ENCODE measurements around the gene MRNIP. TPM values are rescaled to one million over a fixed set of nuclear protein-coding genes. Genes with fewer than 3 reads are reported as not detected.

MRNIP gene
- total and polyA plus RNA-seq, 5 donors, result 12.3 to 20.5 (median 18.2) TPM

GRCh38 chr5:179869641-179870402 lies 11.2 kb upstream of the MRNIP start:
- H3K4me1 ChIP-seq (ENCODE audit: control insufficient read depth, insufficient read depth, low read length), result no peaks in the 10 kb centered on the region
- no peaks in the 10 kb centered on the region for H3K9me3 ChIP-seq (ENCODE audit: control insufficient read depth, low read length)
- no peak overlapping the region for H3K4me3 ChIP-seq (ENCODE audit: low read length)
- H3K27ac ChIP-seq (ENCODE audit: low read length), result no peak overlapping the region
- DNase-seq (no peak), ATAC-seq (no peak)
- WGBS, result 78% methylated on average over 16 of the region's 16 CpGs
- H3K27me3 ChIP-seq (ENCODE audit: control insufficient read depth, insufficient read depth), result no peaks in the 10 kb centered on the region
- intact Hi-C loops (cut with DNase I), result loop anchor here in 1 of 4 donors (10.0 kb wide), 1 partner anchor 105 kb away; no protein-coding TSS in a partner anchor

DNA sequence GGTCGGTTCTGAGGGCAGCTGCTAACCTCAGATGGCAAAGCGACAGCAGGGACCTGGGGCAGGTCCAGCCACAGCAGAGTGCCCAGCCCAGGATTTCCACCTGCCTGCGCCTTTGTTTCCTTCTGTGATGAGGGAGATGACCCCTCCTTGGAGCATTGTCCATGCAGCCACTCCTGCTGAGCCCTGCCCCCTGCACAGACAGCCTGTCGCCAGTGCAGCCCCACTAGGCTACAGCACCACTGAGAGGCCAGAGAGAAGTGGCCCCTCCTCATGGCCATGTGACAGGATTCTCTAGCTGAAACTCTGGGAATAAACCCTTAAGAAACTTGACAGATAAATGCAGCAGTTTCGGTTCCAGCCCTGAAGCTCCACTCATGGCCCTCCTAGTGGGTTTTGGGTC lies 10.5 kb upstream of the MRNIP start:
- H3K4me1 ChIP-seq (ENCODE audit: control insufficient read depth, insufficient read depth, low read length), result no peaks in the 10 kb centered on the region
- intact Hi-C loops (cut with DNase I), result loop anchor here in 1 of 4 donors (10.0 kb wide), 1 partner anchor 104 kb away; no protein-coding TSS in a partner anchor
- 74% methylated on average over 5 of the region's 5 CpGs for WGBS
- no peak for DNase-seq
- no peak overlapping the region for H3K4me3 ChIP-seq (ENCODE audit: low read length)
- H3K9me3 ChIP-seq (ENCODE audit: control insufficient read depth, low read length), result no peaks in the 10 kb centered on the region
- H3K27me3 ChIP-seq (ENCODE audit: control insufficient read depth, insufficient read depth), result no peaks in the 10 kb centered on the region
- peak in 1 of 2 donors; percentile 6 for ATAC-seq
- H3K27ac ChIP-seq (ENCODE audit: low read length), result no peak overlapping the region

- whole genome bisulfite sequencing, result 96% methylated on average over 14 of the region's 14 CpGs
- Histone ChIP-seq H3K4me1 (ENCODE audit: control insufficient read depth, insufficient read depth, low read length) (no peaks in the 10 kb centered on the region), H3K4me3 (ENCODE audit: low read length) (no peak overlapping the region), H3K27me3 (ENCODE audit: control insufficient read depth, insufficient read depth) (no peaks in the 10 kb centered on the region), H3K27ac (ENCODE audit: low read length) (no peak overlapping the region), H3K9me3 (ENCODE audit: control insufficient read depth, low read length) (no peaks in the 10 kb centered on the region)
- intact Hi-C loops (cut with DNase I), result loop anchor here in 1 of 4 donors (10.0 kb wide), 1 partner anchor 104 kb away; no protein-coding TSS in a partner anchor
- no peak for ATAC-seq
- DNase-seq, result no peak
These were observed 9.9 kb upstream of the MRNIP start for GRCh38 chr5:179868541-179868940.

- no peaks in the 10 kb centered on the region for H3K4me1 ChIP-seq (ENCODE audit: control insufficient read depth, insufficient read depth, low read length)
- ATAC-seq (no peak), DNase-seq (no peak)
- no peaks in the 10 kb centered on the region for H3K27me3 ChIP-seq (ENCODE audit: control insufficient read depth, insufficient read depth)
- no peak overlapping the region for H3K4me3 ChIP-seq (ENCODE audit: low read length)
- no peaks in the 10 kb centered on the region for H3K9me3 ChIP-seq (ENCODE audit: control insufficient read depth, low read length)
- intact Hi-C loops (cut with DNase I), result loop anchor here in 1 of 4 donors (10.0 kb wide), 1 partner anchor 103 kb away; no protein-coding TSS in a partner anchor
- 84% methylated on average over 11 of the region's 11 CpGs for WGBS
- no peak overlapping the region for H3K27ac ChIP-seq (ENCODE audit: low read length)
These were observed 8.9 kb upstream of the MRNIP start for GRCh38 chr5:179867476-179867875.

DNA sequence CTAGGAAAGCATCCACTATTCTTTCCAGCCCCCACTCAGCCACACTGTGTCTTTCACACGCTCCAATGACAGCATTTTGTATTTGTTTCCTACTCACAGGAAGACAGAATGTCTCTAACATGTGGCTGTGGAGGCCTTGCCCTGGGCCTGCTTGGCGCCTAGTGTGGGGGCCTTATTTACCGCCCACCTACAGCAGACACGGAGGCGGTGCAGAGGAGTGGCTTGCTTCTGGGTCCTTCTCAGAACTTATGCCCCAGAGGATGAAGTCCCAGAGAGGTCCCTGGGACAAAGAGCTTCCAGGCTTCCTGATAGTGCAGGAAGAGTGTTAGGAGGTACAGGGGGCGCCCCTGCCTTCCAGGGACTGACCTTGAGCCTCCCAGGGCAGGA lies 8.5 kb upstream of the MRNIP start:
- DNase-seq, result no peak
- 81% methylated on average over 6 of the region's 6 CpGs for WGBS
- H3K4me1 ChIP-seq (ENCODE audit: control insufficient read depth, insufficient read depth, low read length), result no peaks in the 10 kb centered on the region
- H3K27ac ChIP-seq (ENCODE audit: low read length), result no peak overlapping the region
- no peak overlapping the region for H3K4me3 ChIP-seq (ENCODE audit: low read length)
- no peaks in the 10 kb centered on the region for H3K9me3 ChIP-seq (ENCODE audit: control insufficient read depth, low read length)
- no peak for ATAC-seq
- no peaks in the 10 kb centered on the region for H3K27me3 ChIP-seq (ENCODE audit: control insufficient read depth, insufficient read depth)
- intact Hi-C loops (cut with DNase I), result loop anchor here in 1 of 4 donors (10.0 kb wide), 1 partner anchor 102 kb away; no protein-coding TSS in a partner anchor

DNA sequence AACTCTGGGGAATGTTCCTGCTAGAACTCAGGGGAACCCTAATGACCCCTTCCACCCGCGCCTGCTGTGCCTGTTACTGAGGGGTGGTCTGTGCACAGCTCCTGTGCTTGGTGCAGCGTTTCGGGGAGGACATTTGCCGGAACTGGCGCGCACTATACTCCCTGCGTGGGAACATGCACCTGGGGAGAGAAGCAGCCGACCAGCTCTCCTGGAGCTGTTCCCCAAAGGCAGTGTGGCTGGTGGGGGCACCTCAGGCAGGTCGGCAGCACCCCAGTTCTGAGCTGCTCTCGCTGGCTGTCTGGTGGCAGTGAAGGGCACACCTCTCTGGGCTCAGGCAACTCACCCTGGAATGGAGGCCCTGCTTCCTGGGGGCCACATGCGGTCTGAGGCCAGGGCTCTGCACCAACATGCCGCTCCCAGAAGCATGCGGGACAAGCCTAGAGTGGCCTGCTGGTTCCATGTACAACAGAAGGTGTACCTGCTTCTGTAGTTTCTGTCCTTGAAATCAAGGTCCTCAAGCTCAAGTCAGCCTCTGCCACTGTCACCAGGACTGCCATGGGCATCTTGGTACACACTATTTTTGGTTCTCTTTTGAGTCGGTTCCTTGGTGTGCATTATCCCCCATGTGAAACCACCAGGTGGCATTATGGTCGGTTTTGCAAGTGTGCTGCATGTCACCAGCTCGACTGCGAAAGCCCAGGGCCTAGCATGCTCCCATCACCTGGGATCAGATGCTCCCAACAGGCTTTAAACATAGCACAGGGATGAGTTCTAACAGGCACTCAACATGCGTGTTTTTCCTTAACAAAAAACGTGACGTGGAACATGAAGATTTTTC lies 7.8 kb upstream of the MRNIP start:
- H3K27me3 ChIP-seq (ENCODE audit: control insufficient read depth, insufficient read depth), result no peaks in the 10 kb centered on the region
- no peak overlapping the region for H3K4me3 ChIP-seq (ENCODE audit: low read length)
- 83% methylated on average over 21 of the region's 21 CpGs for WGBS
- no peaks in the 10 kb centered on the region for H3K4me1 ChIP-seq (ENCODE audit: control insufficient read depth, insufficient read depth, low read length)
- intact Hi-C loops (cut with DNase I), result loop anchor here in 1 of 4 donors (10.0 kb wide), 1 partner anchor 102 kb away; no protein-coding TSS in a partner anchor
- no peak for ATAC-seq
- H3K9me3 ChIP-seq (ENCODE audit: control insufficient read depth, low read length), result no peaks in the 10 kb centered on the region
- H3K27ac ChIP-seq (ENCODE audit: low read length), result no peak overlapping the region
- no peak for DNase-seq

- ATAC-seq, result no peak
- intact Hi-C loops (cut with DNase I), result loop anchor here in 1 of 4 donors (10.0 kb wide), 1 partner anchor 101 kb away; no protein-coding TSS in a partner anchor
- Histone ChIP-seq H3K9me3 (ENCODE audit: control insufficient read depth, low read length) (no peaks in the 10 kb centered on the region), H3K4me3 (ENCODE audit: low read length) (no peak overlapping the region), H3K4me1 (ENCODE audit: control insufficient read depth, insufficient read depth, low read length) (no peaks in the 10 kb centered on the region), H3K27me3 (ENCODE audit: control insufficient read depth, insufficient read depth) (no peaks in the 10 kb centered on the region), H3K27ac (ENCODE audit: low read length) (no peak overlapping the region)
- DNase-seq, result no peak
- WGBS, result 86% methylated on average over 15 of the region's 15 CpGs
These were observed 7.0 kb upstream of the MRNIP start for GRCh38 chr5:179865491-179866240.

DNA sequence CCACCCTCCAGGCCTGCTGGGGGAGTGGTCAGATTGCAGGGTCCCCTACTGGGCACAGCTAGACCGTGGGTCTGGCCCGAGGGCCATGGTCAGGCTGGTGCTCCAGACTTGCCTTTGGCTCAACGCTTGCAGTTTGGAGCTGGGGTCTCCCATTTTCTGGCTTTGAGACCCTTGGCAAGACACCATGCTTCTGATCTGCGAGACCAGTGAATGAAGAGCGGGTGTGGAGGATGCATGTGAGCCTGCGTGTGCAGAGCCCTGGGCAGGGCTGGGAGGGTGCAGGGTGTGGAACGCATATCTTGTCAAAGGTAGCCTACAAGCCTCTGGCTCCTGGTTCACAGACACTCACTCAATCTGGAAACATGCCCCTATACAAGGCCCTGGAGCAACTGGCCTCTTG lies 6.1 kb upstream of the MRNIP start:
- H3K27me3 ChIP-seq (ENCODE audit: control insufficient read depth, insufficient read depth), result no peaks in the 10 kb centered on the region
- DNase-seq (no peak), ATAC-seq (no peak)
- intact Hi-C loops (cut with DNase I), result loop anchor here in 1 of 4 donors (10.0 kb wide), 1 partner anchor 100 kb away; no protein-coding TSS in a partner anchor
- H3K27ac ChIP-seq (ENCODE audit: low read length), result no peak overlapping the region
- 97% methylated on average over 7 of the region's 7 CpGs for WGBS
- no peak overlapping the region for H3K4me3 ChIP-seq (ENCODE audit: low read length)
- no peaks in the 10 kb centered on the region for H3K9me3 ChIP-seq (ENCODE audit: control insufficient read depth, low read length)
- H3K4me1 ChIP-seq (ENCODE audit: control insufficient read depth, insufficient read depth, low read length), result no peaks in the 10 kb centered on the region

GRCh38 chr5:179863449-179864085 lies 5.0 kb upstream of the MRNIP start:
- DNase-seq (no peak), ATAC-seq (no peak)
- Histone ChIP-seq H3K27me3 (ENCODE audit: control insufficient read depth, insufficient read depth) (no peaks in the 10 kb centered on the region), H3K4me3 (ENCODE audit: low read length) (no peak overlapping the region), H3K4me1 (ENCODE audit: control insufficient read depth, insufficient read depth, low read length) (no peaks in the 10 kb centered on the region), H3K9me3 (ENCODE audit: control insufficient read depth, low read length) (no peaks in the 10 kb centered on the region), H3K27ac (ENCODE audit: low read length) (no peak overlapping the region)
- intact Hi-C loops (cut with DNase I), result loop anchor here in 1 of 4 donors (10.0 kb wide), 1 partner anchor 99 kb away; no protein-coding TSS in a partner anchor
- WGBS, result 95% methylated on average over 31 of the region's 31 CpGs

- H3K4me1 ChIP-seq (ENCODE audit: control insufficient read depth, insufficient read depth, low read length), result no peaks in the 10 kb centered on the region
- no peaks in the 10 kb centered on the region for H3K27me3 ChIP-seq (ENCODE audit: control insufficient read depth, insufficient read depth)
- no peak overlapping the region for H3K4me3 ChIP-seq (ENCODE audit: low read length)
- DNase-seq, result no peak
- intact Hi-C loops (cut with DNase I), result loop anchor here in 1 of 4 donors (10.0 kb wide), 1 partner anchor 98 kb away; no protein-coding TSS in a partner anchor
- no peaks in the 10 kb centered on the region for H3K9me3 ChIP-seq (ENCODE audit: control insufficient read depth, low read length)
- ATAC-seq, result no peak
- H3K27ac ChIP-seq (ENCODE audit: low read length), result no peak overlapping the region
- 96% methylated on average over 9 of the region's 9 CpGs for WGBS
These were observed 4.3 kb upstream of the MRNIP start for GRCh38 chr5:179862891-179863290.
